GM12875 (cell line): ENCODE measurements around the gene SMIM32.

Experiments used
- H3K4me3 ChIP-seq: one replicate; pipeline ENCODE4 v1.5.1; 2011; ENCODE audit warnings: low read depth, low read length, control low read depth
- CTCF ChIP-seq: IDR thresholded peaks from 2 replicates; pipeline ENCODE4 v1.5.1; 2011; ENCODE audit warnings: low read depth, mild to moderate bottlenecking, control low read depth, inconsistent platforms, low read length, moderate library complexity, borderline replicate concordance; ENCODE audit not compliant: insufficient read depth

SMIM32 gene

DNA sequence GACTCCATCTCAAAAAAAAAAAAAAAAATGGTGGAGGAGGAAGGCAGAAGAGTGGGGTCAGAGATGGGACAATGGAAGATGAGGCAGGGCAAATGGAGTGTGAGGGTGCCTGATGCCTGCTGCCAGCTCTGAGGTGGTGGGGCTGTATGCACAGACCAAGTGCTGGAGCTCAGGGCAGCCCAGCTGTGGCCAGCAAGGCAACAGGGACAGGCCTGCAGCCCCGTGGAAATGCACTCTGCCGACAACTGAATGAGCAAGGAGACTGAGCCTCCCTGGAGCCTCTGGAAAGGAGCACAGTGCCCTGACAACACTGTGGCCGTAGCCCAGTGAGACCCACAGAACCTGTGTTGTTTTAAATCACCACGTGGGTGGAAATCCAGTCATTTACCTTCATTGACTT lies 22.9 kb upstream of the SMIM32 start:
- no peak for TF ChIP-seq CTCF
- no peak overlapping the region for H3K4me3 ChIP-seq

DNA sequence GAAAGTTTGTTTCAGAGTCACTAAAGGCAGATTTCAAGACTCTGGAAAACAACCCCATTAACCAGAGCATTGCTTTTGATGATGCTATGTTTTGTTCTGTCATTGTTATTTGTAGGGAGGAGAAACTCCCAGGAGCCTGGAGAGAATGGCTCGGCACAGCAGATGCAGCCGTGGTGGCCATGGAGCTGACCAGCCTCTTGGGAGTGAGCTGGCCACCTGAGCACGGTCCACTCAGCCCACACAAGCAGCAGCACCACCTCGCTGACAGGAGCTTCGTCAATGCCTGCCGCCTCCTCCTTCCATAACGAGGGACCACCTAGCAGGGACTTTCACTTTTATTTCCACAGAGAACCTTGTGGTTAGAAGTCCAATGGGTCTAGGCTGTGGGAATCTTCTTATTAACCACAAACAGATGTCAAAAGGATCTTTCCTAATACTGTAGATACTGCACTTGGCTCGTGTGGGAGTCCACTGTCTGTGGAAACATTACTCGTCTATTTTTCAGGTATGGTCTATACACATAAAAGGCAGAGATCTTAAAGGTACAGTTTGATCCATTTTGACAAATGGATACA lies 21.0 kb upstream of the SMIM32 start:
- H3K4me3 ChIP-seq = no peak overlapping the region
- TF ChIP-seq CTCF = no peak

DNA sequence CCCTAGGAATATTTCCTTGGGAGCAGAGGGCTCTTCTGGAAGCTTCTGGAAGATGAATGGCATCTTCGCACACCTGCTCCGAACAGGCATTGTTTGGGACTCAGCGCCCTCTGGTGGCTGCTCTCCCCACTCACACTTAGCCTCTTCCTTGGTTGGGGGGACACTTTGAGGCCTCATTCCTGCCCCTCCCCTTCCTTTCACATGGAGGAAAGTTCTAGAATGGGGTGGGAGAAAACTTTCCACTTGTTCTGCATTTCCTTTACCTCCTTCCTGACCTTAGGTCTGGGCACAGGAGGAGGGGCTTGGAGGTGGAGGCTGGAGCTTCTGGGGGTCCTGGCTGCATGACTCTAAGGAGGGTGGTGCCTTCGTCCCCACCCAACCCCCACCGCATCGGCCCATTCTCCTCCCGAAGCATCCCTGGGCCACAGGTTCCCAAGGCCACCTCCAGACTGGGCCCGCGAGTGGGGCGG lies 19.3 kb upstream of the SMIM32 start:
- TF ChIP-seq CTCF = peak; percentile 92
- H3K4me3 ChIP-seq = no peak overlapping the region

DNA sequence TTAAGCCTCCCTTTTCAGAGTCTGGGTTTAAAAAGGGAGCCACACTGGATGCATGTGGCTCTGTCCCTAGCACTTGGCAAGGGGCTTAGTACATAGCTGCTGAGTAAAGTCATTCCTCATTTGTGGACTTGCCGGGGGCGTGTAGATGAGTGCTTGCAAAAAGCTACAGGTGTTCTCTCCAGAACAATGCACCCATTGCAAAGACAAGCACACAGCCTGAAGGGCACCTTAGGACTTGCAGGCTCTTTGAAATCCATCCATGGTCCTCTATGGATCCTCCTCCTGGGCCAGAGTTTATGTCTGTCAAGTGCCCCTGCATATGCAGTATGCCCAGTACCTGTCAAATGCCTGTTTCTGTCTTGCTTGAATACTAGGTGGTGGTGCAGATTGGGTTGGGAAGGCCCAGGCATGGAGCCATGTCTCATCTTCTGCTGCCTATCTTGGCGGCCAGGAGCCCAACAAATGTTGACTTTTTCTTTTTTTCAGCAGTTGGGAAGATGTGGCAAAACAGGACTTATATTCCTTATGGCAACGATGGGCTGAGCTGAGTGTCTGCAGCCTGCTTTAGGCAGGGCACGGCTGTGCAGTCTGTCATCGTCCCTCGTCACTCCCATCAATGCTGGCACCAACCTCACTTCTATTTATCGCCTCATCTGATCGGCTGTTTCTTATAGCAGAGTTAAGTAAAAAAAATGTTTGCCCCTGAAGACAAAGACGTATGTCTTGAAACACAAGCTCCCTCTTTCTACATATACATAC lies 18.5 kb upstream of the SMIM32 start:
- no peak for TF ChIP-seq CTCF
- H3K4me3 ChIP-seq = no peak overlapping the region

DNA sequence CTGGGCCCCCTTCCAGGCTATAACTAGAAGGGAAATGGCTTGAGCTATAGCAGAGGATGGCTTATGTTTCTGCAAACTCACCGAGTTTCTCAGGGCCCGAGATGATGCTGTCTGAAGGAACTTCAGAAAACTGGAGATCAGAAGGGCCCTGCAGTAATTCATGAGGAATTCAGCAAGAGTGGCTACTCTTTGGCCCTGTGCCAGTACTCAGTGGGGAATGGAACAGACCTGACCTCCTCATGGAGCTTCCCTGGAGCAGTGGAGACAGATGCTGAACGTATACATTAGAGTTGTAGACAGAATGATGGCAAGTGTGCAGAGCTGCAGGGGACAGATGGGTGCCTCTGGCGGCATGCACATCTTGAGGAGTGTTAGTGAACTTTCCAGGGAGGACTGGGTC lies 17.3 kb upstream of the SMIM32 start:
- no peak overlapping the region for H3K4me3 ChIP-seq
- no peak for TF ChIP-seq CTCF

- TF ChIP-seq CTCF = no peak
These were observed 16.5 kb upstream of the SMIM32 start for GRCh38 chr5:136209346-136209910.

GRCh38 chr5:136208916-136209315 lies 16.0 kb upstream of the SMIM32 start:
- no peak for TF ChIP-seq CTCF
- H3K4me3 ChIP-seq = no peak overlapping the region

More at GRCh38 chr5:136209346-136209910, 16.5 kb upstream of the SMIM32 start:
- no peak overlapping the region for H3K4me3 ChIP-seq
